GM21515 (cell line): ENCODE measurements around the gene NADK2.
"Not testable (repeated sequence)": the region's sequence is repeated elsewhere in the genome, so short reads cannot be mapped to it uniquely, and the experiment has no call there.

ENCODE experiments used
- ATAC-seq: cut with Tn5 transposase; IDR thresholded peaks from one replicate; pipeline ENCODE4 v1.9.1; 2021; ENCODE audit not compliant: unreplicated experiment

Gene NADK2

GRCh38 chr5:36241631-36242533 is at the start of gene NADK2:
Gene NADK2, minus strand, starts transcription at chr5:36241925. Its CDS starts 127 bp downstream, at chr5:36241798.
- ATAC-seq = peak; percentile 92

GRCh38 chr5:36285837-36286615 is 44.3 kb upstream of the NADK2 start:
- ATAC-seq = no peak

GRCh38 chr5:36283775-36284174 is 42.0 kb upstream of the NADK2 start:
- ATAC-seq = not testable (repeated sequence)

- no peak for ATAC-seq
Measured at GRCh38 chr5:36281626-36282025, 39.9 kb upstream of the NADK2 start.

GRCh38 chr5:36279054-36279698 is 37.5 kb upstream of the NADK2 start:
- no peak for ATAC-seq

GRCh38 chr5:36277521-36278176 is 35.9 kb upstream of the NADK2 start:
- no peak for ATAC-seq

- no peak for ATAC-seq
Measured at GRCh38 chr5:36276864-36277263, 35.1 kb upstream of the NADK2 start.

GRCh38 chr5:36273809-36274526 is 32.2 kb upstream of the NADK2 start:
- ATAC-seq = no peak

GRCh38 chr5:36272136-36272690 is 30.5 kb upstream of the NADK2 start:
- no peak for ATAC-seq

GRCh38 chr5:36270876-36271575 is 29.3 kb upstream of the NADK2 start:
- ATAC-seq = no peak

GRCh38 chr5:36270175-36270574 is 28.4 kb upstream of the NADK2 start:
- no peak for ATAC-seq

- no peak for ATAC-seq
Measured at GRCh38 chr5:36269478-36269877, 27.8 kb upstream of the NADK2 start.

- no peak for ATAC-seq
Measured at GRCh38 chr5:36267905-36268304, 26.2 kb upstream of the NADK2 start.

GRCh38 chr5:36264202-36264760 is 22.6 kb upstream of the NADK2 start:
- ATAC-seq = no peak

- no peak for ATAC-seq
Measured at GRCh38 chr5:36261186-36261585, 19.5 kb upstream of the NADK2 start.

- ATAC-seq = no peak
Measured at GRCh38 chr5:36253575-36253974, 11.8 kb upstream of the NADK2 start.

GRCh38 chr5:36252722-36253365 is 11.1 kb upstream of the NADK2 start:
- no peak for ATAC-seq

GRCh38 chr5:36251218-36251617 is 9.5 kb upstream of the NADK2 start:
- ATAC-seq = no peak

- ATAC-seq = no peak
Measured at GRCh38 chr5:36250427-36250826, 8.7 kb upstream of the NADK2 start.
